Medulla oblongata (tissue), 1 donor: ENCODE measurements around the gene BLOC1S5.
A peak's percentile ranks its signal among the peaks of the same experiment; 100 is the strongest.
"Not testable (repeated sequence)": the region's sequence is repeated elsewhere in the genome, so short reads cannot be mapped to it uniquely, and the experiment has no call there.

ENCODE experiments used
- DNase-seq: peaks from one replicate; pipeline ENCODE4 v3.0.0-alpha.2; 2015; ENCODE audit errors: extremely low spot score

BLOC1S5 gene

DNA sequence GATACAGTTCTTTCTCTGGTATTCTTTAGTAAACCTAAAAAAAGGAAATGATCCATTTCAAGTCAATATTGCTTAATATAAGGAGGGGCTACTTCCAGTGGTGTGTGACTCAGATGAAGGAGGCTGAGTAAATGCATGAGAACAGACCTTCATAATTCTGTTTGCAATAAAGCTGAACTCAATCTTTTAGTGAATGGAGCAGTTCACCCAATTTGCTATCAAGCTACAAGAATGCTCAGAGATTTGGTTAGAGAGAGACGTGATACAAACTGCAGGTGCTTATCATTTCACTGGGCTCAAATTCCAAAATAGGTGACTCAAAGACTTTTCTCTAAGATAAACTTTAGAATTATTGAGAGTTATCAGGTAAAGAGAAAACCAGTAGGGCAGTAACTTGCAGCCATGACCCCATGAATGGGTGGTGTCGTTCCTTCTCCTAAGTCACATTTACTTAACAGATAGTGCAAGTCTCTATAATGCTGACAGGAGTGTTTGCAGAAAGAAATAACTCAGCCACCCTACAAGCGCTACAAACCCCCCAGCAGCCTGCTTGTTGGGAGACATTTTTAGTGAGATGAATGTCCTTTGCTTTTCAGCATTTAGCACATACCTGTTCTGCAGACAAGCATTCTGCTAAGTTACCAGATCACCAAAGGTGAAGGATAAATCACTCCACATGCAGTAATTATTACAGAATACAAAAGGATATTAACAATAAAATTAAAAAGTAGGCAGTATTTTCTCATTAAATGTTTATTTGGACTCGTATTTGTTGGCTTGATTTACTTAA is 16.4 kb upstream of the BLOC1S5 start:
- no peak for DNase-seq

DNA sequence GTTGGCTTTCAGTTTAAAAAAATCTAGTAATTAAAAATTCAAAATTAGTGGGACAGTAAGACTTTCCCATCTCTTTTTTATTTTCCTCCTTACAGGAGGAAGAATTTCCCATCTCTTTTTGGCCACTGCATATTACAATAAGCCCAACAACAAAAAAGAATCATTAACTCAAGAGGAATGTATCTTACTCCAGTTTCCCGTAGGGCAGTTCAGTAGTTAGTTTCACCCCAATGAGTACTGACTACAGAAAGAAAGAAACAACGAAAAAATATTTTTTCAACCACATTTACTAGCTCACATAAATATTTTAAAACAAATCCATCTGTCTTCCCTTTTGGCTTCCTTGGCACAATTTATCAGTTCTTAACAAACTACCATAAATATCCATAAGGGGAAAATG is 14.9 kb upstream of the BLOC1S5 start:
- DNase-seq: no peak

DNA sequence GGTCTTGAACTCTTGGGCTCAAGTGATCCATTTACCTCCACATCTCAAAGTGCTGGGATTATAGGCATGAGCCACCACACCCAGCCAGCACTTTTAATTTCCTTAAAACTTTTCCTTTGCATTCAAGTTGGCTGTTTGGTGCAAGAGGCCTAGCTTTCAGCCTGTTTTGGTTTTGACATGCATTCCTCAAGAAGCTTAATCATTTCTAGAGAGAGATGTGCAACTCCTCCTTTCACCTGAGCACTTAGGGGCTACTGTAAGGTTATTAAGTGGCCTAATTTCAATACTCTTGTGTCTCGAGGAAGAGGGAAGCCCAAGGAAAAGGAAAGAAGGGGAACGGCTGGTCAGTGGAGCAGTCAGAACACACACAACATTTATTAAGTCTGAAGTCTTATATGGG is 13.8 kb upstream of the BLOC1S5 start:
- no peak for DNase-seq

DNA sequence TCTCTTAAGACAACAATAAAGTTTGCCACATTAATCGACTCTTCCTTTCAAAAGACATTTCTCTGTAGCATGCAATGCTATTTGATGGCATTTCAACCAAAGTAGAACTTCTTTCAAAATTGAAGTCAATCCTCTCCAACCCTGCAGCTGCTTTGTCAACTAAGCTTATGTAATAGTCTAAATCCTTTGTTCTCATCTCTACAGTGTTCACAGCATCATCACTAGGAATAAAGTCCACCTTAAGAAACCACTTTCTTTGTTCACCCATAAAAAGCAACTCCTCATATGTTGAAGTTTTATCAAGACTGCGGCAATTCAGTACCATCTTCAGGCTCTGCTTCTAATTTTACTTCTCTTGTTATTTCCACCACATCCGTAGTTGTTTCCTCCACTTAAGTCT is 11.5 kb upstream of the BLOC1S5 start:
- no peak for DNase-seq

DNA sequence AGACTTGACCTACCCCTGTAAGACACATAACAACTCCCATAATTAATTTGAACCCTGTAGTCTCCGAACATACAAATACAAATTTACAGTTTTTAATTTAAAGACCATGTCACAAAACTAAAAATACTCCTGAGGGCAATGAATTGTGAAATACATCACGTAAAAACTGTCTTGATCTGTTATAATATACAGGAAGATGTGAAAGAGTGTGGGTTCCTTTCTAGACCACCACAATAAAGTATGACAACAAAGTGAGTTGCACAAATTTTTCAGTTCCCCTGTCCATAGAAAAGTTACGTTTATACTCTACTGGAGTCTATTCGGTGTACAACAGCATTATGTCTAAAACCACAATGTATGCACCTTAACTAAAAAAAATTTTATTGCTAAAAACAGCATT is 11.0 kb upstream of the BLOC1S5 start:
- DNase-seq: no peak

DNA sequence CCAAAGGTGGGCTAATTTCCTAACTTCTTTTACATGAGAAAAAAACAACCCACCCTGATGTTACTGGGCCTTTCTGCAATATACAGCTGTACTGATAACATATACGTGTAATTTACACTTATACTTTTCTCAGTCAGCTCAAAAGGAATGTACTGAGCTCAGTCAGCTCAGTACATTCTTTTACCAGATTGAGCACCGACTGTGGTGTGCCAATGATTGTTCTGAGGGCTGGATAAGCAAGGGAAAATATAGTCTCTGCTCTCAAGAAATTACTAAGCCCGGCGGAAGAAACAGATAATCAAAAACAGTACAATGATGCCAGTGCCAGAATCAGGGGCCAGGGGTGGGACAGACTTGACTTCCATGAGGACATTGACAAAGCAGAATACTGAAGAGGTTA is 10.0 kb upstream of the BLOC1S5 start:
- DNase-seq: no peak

DNA sequence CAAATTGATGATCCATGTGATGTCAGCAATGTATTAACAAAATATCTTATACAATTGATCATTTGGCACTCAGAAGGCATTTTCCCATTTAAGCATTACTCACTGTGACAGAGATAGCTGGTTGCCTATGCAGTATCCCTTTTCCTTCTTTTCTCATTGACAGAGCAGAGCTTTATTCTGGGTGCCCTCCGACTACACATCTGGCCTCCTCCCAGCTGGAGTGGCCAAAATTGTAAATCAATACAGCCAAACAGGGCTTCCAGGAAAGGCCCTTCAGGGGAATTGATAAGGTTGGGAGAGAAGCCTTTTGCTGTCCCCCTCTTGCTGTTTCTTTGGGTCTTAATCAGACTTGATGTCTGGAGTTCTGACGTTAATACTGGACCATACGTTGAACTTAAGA is 9.6 kb upstream of the BLOC1S5 start:
- no peak for DNase-seq

DNA sequence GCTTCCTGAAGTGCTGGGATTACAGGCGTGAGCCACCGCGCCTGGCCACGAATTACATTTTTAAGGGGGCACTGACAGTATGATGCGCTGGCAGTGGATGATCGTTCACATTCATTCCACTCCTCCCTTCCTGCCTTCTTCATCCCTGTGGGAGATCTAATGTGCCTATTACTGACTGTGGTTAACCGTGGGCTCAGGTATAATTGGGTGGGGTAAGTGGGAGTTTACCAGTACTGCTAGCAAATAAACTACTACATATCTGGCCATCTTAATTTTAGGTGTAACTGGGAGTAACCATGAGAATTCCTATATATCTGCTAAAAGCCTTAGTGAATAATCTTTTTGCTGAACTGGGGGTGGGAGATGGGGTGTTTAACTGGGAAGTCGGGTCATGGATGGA is 6.5 kb upstream of the BLOC1S5 start:
- no peak for DNase-seq

DNA sequence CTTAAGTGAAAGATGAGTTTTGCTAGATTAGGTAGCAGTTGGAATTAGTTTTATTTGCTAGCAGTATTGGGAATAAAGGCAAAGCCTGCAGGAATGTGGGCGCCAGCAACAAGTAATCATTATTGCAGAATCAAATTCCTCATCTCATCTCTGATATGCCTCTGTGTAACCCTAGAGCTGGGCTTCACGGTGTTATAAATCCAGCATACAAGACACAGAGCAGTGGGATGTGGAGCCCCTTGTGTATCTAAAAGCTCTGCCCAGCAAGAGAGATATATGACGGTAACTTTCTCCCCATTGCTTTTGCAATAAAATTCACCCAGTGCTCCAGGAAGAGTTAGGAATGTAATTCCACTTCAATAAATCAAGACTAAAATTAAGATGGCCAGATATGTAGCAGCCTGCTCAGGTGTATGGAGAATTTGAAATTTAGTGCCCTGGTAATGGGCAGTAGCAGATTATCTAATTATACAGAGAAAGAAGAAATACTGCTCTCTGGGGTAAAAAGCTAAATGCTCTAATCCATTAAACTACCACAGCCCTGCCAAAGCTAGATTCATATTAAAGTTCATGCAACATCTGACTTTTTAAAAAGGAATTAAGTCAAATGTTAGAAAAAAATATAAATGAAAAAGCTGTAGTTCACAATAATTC is 5.6 kb upstream of the BLOC1S5 start:
- DNase-seq: no peak

DNA sequence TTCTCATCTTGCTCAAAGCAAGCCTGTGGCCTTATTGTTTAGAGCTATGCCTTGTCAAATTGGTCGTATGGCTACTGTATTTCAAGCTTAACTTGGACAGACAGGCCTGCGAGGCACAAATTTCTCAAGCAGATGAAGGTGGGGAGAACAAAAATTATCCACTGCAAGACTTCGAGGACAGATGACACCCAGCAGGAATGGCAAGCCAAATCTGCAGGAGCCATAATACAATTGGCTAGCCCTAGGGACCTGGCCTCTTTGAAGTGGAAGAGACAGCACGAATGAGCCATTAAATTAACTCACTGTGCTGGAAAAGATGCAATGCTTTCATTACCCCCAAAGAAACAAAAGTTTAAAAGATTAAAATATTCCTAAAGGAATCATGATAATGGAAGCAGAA is 5.0 kb upstream of the BLOC1S5 start:
- no peak for DNase-seq

DNA sequence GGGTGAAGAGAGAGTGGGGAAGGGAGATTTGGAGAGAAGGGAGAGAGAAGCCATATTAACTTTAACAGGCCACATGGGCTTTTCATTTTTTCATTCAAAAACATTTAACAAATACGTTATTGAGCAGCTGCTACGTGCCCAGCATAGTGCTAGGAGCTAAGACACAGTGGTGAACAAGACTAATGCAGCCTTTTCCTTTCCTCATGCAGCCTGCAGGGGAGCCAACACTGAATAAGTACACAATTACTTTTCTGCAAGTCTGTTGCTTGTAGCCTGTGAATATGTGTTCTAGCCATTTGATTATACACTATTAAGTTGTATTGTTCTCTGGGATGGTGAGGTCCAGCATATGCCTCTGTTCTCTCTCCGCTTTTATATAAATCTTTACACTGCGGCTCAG is 1.9 kb upstream of the BLOC1S5 start:
- DNase-seq: no peak

DNA sequence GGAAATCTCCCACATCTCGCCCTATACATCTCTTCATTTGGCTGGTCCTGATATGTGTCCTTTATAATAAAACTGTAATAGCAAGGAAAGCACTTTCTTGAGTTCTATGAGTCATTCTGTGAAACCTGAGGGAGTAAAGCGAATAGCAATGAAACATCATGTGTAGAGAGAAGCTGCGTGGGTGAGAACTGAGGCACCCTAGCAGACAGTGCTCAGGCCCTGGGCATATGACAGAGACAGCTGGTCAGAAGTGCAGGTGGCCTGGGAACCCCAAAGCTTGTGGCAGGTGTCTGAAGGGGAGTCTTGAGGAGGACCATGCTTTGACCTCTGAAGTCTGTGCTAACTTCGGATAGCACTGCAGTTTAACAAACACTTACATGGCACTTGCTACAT is 1.3 kb upstream of the BLOC1S5 start:
- DNase-seq: no peak

DNA sequence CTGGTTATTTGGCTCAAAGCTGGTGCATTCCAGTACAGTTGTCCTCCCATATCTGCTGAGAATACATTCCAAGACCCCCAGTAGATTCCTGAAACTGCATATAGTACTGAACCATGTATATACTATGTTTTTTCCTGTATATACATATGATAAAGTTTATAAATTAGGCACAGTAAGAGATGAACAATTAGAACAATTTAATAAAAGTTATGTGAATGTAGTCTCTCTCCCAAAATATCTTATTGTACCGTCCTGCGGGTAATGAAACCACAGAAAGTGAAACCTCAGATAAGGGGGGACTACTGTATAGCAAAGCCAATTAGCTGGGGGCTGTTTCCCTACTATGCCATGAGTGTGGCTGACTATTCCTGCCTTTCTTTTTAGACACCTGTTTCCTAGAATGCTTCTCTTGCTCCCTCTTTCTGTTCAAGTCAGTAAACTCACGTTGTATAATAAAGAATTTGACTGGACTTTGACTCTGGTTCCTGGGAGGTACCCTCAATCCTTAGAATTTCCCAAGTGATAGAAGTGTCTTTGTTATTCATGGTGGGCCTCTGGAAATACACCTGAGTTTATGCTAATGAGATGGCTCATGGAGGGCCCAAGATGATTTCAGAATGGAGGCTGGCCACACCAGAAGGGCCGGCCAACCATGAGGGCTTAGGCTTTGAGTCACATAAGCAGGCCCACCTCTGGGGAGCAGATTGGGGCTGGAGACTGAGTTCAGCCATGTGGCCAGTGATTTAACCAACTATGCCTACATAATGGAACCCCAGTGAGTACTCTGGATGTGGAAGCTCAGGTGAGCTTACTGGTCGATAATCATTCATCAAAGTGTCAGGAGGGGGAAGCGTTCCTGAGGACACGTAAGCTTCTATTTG is 689 bp upstream of the BLOC1S5 start:
- no peak for DNase-seq

DNA sequence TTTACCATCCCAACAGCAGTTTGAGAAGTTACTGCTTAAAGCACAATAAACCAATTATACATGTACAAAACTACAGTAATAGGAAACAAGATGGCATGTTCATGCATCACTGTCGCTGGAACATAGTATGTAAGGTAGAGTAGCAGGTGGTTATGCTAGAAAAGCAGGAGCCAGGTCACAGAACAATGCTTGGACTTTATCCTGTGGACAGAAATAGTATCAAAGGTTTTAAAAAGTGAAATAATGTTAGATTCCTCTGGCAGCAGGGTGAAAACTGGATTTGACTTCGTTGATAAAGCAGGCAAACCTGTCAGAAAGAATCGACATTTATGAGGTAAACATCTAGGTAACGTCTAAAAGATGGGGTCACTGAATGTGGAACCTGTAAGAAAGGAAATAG is 2.5 kb downstream of the BLOC1S5 start:
- DNase-seq: no peak

DNA sequence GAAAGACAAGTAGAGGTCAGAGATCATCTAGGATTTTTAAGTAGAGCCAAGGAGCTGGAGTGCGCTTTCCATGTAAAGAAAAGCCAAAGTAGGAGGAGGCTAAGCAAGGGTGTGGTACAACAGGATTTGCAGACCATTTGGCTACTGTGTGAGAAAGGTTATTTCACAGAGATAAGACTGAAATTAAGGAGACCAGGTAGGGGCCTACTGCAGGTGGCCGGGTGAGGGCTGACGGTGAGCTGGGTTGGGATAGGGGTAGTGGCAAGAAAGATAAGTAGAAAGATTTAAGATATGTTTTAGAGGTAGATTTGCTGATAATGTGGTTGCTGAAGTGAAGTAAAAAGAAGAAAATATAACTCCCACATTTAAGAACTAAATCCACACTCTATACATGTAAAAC is 3.8 kb downstream of the BLOC1S5 start:
- no peak for DNase-seq

DNA sequence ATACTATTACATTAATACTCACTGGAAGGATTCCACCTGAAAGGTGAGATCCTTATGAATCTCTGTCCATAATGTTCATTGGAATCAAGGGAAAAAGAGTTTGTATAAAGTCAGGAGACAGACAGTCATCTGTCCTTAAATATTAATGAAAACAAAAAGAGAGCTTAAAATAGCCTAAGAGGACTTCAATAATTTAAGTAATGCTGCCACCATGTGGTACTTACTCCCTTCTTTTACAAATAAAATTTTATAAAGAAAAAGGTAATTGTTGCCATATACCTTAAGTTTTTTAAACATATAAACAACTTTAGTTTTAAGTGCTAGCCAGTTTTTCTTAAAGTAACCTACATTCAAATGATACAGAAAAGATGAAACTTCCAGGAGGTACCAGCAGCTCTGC is 5.1 kb downstream of the BLOC1S5 start:
- DNase-seq: peak; percentile 11

DNA sequence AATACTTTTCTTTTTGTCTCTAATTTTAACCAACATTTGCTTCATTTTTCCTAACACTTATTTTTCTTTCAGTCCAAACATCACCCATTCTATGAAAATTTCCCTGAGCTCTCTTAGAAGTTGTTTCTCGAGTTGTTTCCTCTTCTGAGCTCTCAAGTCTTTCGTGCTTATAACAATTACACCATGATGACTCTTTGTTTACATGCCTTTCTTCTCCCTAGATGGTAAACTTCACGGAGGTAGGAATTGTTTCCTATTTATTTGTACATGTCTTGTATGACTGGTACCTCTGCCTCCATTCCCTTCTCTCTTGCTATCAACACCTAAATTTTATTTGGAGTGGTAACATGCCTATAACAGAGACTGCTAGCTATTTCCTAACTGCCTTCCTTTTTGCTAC is 6.4 kb downstream of the BLOC1S5 start:
- DNase-seq: no peak

DNA sequence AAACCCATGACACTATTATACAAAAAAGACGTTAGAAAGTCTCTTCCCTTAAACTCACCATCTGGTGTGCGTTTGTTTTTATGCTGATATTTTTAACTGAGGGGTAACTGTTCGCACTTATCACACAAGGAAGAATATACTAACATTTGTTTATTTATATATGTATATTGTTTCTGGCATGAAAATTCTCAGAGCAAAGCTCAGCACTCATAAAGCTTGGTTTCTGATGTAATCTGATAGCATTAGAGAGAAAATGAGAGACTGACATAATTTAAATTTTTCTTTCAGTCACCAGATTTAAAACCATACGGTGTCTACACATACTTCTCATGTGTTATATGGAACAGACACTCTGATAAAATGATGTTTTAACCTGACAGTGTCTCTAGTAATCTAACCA is 6.9 kb downstream of the BLOC1S5 start:
- DNase-seq: no peak

DNA sequence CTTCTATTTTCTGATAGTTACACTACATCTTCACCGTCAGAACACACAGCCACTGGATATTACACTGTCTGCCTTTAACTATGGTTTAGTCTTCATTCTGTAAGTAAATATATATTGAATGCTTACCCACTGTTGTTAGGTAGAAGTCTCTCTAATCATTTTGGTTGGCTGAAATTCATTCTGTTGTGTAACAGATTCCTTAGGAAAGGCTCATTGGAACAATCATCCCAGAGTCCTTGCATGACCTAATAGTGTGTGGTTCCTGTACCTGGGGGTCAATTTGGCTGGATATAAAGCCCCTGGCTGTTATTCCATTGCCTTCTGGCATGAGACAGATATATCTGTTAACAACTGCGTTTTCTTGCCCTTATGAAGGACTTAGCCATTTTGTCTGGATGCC is 9.9 kb downstream of the BLOC1S5 start:
- DNase-seq: no peak

DNA sequence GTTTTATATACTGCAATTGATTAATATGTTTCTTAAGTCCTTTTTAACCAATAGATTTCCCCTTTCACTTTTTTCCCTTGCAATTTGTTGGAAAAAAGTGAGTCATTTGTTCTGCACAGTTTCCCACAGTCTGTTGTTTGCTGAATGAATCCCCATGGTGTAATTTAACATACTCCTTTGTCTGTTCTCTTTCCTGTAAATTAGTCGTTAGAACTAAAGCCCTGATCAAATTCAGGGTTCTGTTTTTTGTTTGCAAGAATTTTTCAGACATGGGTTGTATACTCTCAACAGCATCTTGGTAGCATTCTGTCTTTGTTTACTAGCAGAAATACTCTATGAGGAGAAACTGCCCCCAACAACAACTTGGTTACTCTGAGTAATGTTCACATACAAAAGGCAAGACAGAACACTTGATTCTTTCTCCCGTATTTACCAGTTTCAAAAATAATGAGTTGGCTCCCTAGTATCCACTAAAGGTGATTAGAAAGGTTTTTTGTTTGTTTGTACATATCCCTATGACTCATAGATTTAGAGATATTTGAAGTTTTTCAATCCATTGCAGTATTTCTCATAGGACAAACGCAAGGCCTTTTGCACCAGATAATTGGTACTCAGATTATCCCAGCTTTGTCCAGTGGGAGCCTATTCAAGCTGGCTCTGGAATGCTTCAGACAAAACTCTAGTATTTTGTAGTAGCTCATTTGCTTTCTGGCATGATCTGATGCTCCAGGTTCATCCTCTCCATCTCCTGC is 16.5 kb downstream of the BLOC1S5 start:
- no peak for DNase-seq

DNA sequence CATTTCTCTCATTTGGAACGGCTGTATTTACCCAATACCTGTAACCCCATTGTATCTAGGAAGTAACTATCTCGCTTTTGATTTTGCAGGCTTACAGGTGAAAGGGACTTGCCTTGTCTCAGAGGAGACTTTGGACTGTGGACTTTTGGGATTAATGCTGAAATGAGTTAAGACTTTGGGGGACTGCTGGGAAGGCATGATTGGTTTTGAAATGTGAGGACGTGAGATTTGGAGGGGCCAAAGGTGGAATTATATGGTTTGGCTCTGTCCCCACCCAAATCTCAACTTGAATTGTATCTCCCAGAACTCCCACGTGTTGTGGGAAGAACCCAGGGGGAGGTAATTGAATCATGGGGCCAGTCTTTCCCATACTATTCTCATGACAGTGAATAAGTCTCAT is 18.4 kb downstream of the BLOC1S5 start:
- DNase-seq: not testable (repeated sequence)

DNA sequence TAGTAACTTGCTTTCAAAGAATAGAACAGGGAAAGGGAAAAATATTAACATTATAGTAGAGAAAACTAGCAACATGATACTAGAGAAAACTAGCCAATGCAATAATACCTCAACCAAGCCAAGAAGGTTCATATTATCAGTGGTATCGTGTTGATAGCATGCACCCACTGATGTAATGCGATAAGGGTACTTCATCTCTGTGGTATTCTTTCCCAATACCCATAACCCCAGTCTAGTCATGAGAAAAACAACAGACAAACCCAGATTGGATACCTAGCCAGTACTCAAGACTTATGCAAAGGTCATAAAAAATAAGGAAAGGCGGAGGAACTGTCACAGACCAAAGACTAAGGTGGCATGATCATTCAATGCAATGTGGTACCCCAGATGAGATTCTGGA is 21.0 kb downstream of the BLOC1S5 start:
- no peak for DNase-seq
